Fibroblast of pulmonary artery (primary cell): Measurements from ENCODE around the gene CLDN20.

Source experiments
- DNase-seq: peaks from one replicate; pipeline ENCODE4 v3.0.0-alpha.2; 2010; ENCODE audit warnings: low read depth
- H3K4me3 ChIP-seq: replicated peaks from 2 replicates; pipeline ENCODE4 v1.5.1; 2011; ENCODE audit warnings: low read depth, mild to moderate bottlenecking, control low read depth, low read length, moderate library complexity
- TF ChIP-seq, protein P1 (sequence below): IDR thresholded peaks from 2 replicates; pipeline ENCODE4 v1.5.1; 2011; ENCODE audit warnings: mild to moderate bottlenecking, control low read depth, low read length, inconsistent platforms; ENCODE audit errors: missing control alignments

The CLDN20 gene

GRCh38 chr6:155260686-155261085 is 3.1 kb upstream of the CLDN20 start:
- TF ChIP-seq, protein P1, sequence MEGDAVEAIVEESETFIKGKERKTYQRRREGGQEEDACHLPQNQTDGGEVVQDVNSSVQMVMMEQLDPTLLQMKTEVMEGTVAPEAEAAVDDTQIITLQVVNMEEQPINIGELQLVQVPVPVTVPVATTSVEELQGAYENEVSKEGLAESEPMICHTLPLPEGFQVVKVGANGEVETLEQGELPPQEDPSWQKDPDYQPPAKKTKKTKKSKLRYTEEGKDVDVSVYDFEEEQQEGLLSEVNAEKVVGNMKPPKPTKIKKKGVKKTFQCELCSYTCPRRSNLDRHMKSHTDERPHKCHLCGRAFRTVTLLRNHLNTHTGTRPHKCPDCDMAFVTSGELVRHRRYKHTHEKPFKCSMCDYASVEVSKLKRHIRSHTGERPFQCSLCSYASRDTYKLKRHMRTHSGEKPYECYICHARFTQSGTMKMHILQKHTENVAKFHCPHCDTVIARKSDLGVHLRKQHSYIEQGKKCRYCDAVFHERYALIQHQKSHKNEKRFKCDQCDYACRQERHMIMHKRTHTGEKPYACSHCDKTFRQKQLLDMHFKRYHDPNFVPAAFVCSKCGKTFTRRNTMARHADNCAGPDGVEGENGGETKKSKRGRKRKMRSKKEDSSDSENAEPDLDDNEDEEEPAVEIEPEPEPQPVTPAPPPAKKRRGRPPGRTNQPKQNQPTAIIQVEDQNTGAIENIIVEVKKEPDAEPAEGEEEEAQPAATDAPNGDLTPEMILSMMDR = no peak
- DNase-seq = no peak
- no peak overlapping the region for H3K4me3 ChIP-seq

DNA sequence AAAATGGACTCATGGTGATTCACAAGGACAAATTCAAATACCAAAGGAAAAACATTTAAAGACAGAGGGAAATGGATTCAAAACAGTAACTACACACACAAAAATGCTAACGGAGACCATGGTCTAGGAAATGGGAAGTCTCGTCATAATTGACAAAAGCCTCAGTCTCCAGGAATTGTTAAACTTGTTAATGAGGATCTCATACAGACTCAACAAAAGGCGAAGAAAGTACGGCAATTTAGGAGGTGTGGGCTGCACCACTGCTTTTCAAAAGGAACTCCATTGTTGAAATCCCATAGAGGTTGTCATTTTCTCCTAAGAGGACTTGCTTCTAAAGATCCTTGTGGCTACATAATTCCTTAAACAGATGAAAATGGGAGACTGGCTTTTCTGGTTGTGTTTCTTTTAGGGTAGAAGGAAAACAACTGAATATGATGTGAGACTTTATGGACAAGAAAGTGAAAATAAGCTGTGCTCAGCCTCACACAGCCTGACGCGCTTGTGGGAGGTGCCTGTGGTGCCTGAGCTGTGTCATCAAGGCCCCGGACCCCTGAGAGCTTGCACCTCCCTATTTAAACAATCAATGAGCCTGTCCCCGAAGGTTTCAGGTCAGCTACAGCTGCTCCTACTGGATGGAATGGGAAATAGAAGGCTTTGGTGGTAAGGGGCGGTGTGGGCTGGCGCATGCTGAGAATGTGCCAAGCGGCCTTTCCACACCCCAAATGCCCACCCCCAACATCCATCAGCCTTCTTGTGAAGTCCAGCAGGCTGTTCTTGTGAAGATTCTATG is 2.5 kb upstream of the CLDN20 start:
- TF ChIP-seq, protein P1 = no peak
- H3K4me3 ChIP-seq = no peak overlapping the region
- no peak for DNase-seq

- TF ChIP-seq, protein P1 = no peak
- H3K4me3 ChIP-seq = no peak overlapping the region
- no peak for DNase-seq
These were observed 1.2 kb upstream of the CLDN20 start for GRCh38 chr6:155262655-155263054.

- H3K4me3 ChIP-seq = no peak overlapping the region
- TF ChIP-seq, protein P1 = no peak
- no peak for DNase-seq
These were observed 994 bp downstream of the CLDN20 start for GRCh38 chr6:155264693-155265320.

DNA sequence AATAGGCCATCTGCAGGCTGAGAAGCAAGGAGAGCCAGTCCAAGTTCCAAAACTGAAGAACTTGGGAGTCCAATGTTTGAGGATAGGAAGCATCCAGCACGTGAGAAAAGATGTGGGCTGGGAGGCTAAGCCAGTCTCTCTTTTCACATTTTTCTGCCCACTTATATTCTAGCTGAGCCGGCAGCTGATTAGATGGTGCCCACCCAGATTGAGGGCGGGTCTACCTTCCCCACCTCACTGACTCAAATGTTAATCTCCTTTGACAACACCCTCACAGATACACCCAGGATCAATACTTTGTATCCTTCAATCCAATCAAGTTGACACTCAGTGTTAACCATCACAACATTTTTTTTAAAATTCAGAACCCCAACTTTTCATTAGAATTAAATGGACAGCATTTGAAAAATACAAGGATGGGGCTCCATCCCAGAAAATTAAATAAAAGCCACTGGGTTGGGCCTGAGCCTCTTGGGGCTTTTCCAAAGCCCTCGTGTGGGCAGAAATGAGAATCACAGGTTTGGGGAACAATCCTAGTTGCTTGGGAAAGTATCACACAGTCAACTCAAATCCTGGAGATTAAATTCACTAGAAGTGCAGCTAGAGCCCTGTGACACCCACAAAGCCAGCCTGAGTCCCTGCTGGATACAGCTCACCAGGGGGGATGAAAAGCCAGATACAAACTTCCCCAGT is 2.2 kb downstream of the CLDN20 start:
- TF ChIP-seq, protein P1 = no peak
- DNase-seq = no peak
- H3K4me3 ChIP-seq = no peak overlapping the region

DNA sequence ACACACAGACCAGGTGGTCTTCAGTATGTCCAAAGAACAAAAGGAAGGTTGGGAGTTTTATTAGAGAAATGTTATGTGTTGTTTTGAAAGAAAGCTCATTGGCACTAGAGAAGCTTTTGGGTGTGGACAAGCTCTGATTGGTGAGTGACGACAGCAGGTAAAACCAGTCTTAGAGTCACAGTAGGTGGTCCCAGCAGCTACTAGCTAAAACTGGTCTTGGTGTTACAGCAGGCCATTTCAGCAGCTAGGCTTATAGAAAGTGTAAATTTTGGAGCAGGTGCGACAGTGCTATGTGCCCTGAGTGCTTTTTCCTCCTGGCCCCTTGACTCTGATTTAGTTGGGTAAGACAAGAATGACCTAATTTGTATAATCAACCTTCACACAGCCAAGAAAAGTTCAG is 3.6 kb downstream of the CLDN20 start:
- H3K4me3 ChIP-seq = no peak overlapping the region
- DNase-seq = no peak
- TF ChIP-seq, protein P1 = no peak
